Activated CD4-positive, alpha-beta memory T cell treated with anti-CD3 and anti-CD28 coated beads for 36 hours (primary cell): ENCODE results near the gene SLC51B. TPM values are rescaled to one million over a fixed set of nuclear protein-coding genes. Genes with fewer than 3 reads are reported as not detected.

Experiments
- CTCF ChIA-PET: fragments of 350-600 bp; sonication (Branson Sonifier 250); formaldehyde crosslinking; loops from one replicate; lab custom pipeline; 2021; ENCODE audit warnings: antibody characterized with exemption, inconsistent platforms; lab: Charles Lee
- POLR2A ChIA-PET: fragments of 350-600 bp; sonication (Branson Sonifier 250); formaldehyde crosslinking; loops from one replicate; lab custom pipeline; 2021; ENCODE audit warnings: antibody characterized with exemption; lab: Charles Lee
- DNase-seq: peaks from one replicate; pipeline ENCODE4 v3.0.0-alpha.2; 2020
- H3K27ac Mint-ChIP-seq: one replicate; pipeline ENCODE4 v1.8.0; 2021; ENCODE audit warnings: mixed read lengths
- H3K27me3 Mint-ChIP-seq: one replicate; pipeline ENCODE4 v1.8.0; 2021; ENCODE audit warnings: mixed read lengths
- H3K36me3 Mint-ChIP-seq: one replicate; pipeline ENCODE4 v1.8.0; 2021; ENCODE audit warnings: mixed read lengths
- H3K4me1 Mint-ChIP-seq: one replicate; pipeline ENCODE4 v1.8.0; 2021; ENCODE audit warnings: low read depth, mixed read lengths
- H3K4me3 Mint-ChIP-seq: one replicate; pipeline ENCODE4 v1.8.0; 2021; ENCODE audit warnings: mild to moderate bottlenecking, mixed read lengths
- H3K9me3 Mint-ChIP-seq: one replicate; pipeline ENCODE4 v1.8.0; 2021; ENCODE audit warnings: mixed read lengths
- intact Hi-C: fragments of 100-400 bp; cut with micrococcal nuclease; formaldehyde crosslinking; loops from one replicate; pipeline ENCODE4 v1.15.1; 2023
- total RNA-seq, 2 experiments: library from RNA; stranded (reverse); gene quantifications; one replicate each; pipeline ENCODE4 v1.2.3, GENCODE V29; 2021

SLC51B gene
- total RNA-seq, 2 experiments from 2014 or later: not detected

DNA sequence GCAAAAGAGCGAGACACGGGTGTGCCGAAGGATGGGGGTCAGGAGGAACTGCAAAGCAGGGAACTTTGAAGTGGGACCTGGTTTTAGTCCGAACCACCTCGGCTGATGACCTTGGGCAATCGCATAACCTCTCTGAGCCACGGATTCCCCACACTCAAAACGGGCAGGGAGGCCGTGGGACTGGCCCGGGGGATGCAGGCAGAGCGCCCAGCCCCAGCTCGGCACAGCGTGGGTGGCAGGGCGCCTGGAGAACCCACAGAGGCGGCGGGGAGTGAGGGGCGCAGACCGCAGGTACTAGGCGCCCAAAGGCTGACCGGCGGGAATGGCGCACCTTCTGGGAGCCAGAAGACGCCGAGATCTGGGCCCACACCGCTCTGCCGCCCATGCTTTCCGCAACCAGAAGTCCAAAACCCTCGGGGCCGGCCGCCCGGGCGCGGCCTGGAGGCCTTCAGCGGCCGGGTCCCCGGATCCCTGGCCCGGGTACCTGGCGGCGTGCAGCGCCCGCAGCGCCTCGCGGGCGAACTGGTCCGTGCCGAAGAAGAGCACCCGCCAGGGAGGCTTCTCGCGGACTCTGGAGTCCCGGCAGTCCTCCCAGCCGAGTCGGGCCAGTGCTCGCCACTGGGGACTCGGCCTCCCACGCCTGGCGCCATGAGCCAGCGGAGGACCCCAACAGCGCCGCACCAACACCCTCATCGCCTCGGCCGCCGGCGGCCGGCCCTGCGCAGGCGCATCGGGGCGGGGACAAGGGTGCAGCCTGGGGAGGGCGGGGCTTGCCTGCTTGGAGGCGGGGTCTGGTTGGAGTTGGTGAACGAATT lies 16.1 kb upstream of the SLC51B start, which contains the start of gene MTFMT:
Gene MTFMT (minus strand): TSS at position 719 of the 815 bp plus-strand sequence. CDS start 26 bp downstream, at position 693.
- POLR2A ChIA-PET: no interaction called here

DNA sequence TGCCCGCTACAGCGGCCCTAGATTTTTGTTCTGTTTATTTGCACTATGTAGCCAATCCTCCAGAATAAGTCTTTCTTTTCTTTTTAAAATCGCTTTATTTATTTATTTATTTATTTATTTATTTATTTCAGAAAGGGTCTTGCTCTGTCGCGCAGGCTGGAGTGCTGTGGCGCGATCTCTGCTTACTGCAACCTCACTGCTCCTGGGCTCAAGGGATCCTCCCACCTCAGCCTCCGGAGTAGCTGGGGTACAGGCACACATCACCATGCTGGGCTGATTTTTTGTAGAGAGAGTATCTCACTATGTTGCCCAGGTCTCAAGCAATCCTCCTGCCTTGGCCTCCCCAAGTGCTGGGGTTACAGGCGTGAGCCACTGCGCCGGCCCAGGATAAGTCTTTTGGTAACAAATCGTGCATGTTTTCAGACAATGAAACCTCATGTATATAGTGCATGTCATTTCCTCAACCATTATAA lies 15.4 kb upstream of the SLC51B start:
- POLR2A ChIA-PET: no interaction called here
- CTCF ChIA-PET: no interaction called here
- no peak overlapping the region for H3K27ac Mint-ChIP-seq

More for the DNA sequence above, 16.1 kb upstream of the SLC51B start, which contains the start of gene MTFMT:
- H3K27ac Mint-ChIP-seq: peak within 1 kb of the TSS; percentile 38
- intact Hi-C loops: loop anchor here (1.0 kb wide), 1 partner anchor 40 kb away; the partner anchor contains the start of gene SPG21
- peaks cover 6% of the 10 kb centered on the region for H3K27me3 Mint-ChIP-seq
- H3K4me3 Mint-ChIP-seq: peak within 1 kb of the TSS; percentile 83
- H3K4me1 Mint-ChIP-seq: peaks cover 21% of the 10 kb centered on the region
- H3K36me3 Mint-ChIP-seq: peaks cover 10% of the 10 kb centered on the region
- peak; percentile 94 for DNase-seq
- H3K9me3 Mint-ChIP-seq: no peaks in the 10 kb centered on the region
- CTCF ChIA-PET: no interaction called here

DNA sequence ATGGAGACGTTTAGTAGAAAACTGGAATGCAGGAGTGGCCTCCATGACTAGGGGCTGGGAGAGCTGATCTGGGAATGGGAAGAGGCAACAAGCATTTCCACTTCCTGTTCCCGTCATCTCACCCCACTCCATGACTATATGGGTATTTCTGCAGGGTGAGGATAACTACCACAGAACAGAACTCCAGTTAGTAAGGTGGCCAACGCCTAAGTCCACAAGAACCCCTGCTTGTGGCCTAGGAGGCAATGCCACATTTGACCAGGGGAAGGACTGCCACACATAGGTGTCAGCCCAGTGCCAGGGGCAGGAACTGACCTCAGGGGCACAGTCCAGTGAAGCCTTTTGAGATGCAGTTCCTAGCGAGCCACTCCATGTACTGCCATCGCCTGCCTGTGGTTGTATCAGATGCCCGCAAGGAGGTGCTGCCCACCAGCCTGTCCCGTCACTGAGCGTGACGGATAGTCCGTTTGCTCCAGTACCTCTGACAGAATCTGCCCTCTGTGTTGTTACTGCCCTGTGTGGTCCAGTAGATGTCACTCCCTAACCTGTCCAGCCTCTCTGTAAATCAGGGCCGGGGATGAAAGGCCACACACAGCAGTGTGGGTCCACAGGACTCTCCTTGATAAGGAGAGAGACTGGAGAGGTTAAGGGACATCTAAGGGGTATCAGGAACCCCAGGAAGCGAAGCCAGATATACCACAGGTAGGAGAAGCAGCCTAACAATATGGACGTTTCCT lies 12.2 kb upstream of the SLC51B start:
- POLR2A ChIA-PET: no interaction called here
- Mint-ChIP-seq H3K36me3 (no peaks in the 10 kb centered on the region), H3K27ac (no peak overlapping the region), H3K9me3 (no peaks in the 10 kb centered on the region), H3K4me1 (peaks cover 13% of the 10 kb centered on the region), H3K27me3 (peaks cover 6% of the 10 kb centered on the region), H3K4me3 (no peak overlapping the region)
- intact Hi-C loops: loop anchor here (1.0 to 10.0 kb wide), 5 partner anchors 45 to 301 kb away; partner anchors contain the start of genes CLPX, RNU5A-1 and RNU5B-1
- DNase-seq: peak; percentile 61
- CTCF ChIA-PET: interaction anchor here (0.6 to 3.1 kb wide), 19 partner anchors 10 to 352 kb away, joined by 3 to 35 read pairs (median 5); partner anchors contain the start of genes KBTBD13 and PARP16

More for the DNA sequence above, 15.4 kb upstream of the SLC51B start:
- DNase-seq: no peak
- H3K36me3 Mint-ChIP-seq: peaks cover 7% of the 10 kb centered on the region
- H3K4me1 Mint-ChIP-seq: peaks cover 21% of the 10 kb centered on the region
- peak overlapping the region; percentile 66 for H3K4me3 Mint-ChIP-seq
- H3K9me3 Mint-ChIP-seq: no peaks in the 10 kb centered on the region
- intact Hi-C loops: loop anchor here (1.0 to 10.0 kb wide), 3 partner anchors 40 to 297 kb away; partner anchors contain the start of genes CLPX and SPG21
- H3K27me3 Mint-ChIP-seq: peaks cover 6% of the 10 kb centered on the region

DNA sequence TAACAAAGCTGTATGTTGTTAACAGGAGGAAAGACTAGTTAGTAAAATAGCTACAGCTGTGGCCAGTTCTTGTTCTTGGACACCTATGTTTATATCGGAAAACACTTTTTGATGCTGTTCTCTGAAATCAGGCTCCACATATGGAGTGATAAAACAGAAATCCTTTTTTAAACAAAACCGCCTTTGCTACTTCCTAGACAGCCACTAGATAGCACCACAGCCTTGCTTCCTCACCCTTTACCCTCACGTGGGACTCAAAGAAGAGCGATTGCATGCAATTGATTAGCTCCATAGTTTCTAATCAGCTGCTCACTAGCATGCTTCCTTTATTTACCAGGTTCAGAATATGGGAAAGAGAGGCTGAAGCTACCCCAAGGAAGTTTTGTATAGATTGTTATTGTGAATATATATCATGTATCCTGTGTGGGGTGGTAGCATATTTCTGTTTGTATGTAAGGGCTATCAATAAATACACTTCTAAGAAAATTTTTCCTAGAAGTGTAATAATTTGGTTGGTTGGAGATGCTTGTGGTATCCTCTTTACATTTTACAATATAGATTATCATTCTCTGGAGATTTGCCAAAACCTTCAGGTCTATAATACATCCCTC lies 11.4 kb upstream of the SLC51B start:
- H3K27ac Mint-ChIP-seq: no peak overlapping the region
- ChIA-PET CTCF (interaction anchor here (0.5 to 3.1 kb wide), 29 partner anchors 9 to 663 kb away, joined by 3 to 35 read pairs (median 5); partner anchors contain the start of genes KBTBD13, PARP16 and RNU5B-1), POLR2A (no interaction called here)
- no peaks in the 10 kb centered on the region for H3K9me3 Mint-ChIP-seq
- intact Hi-C loops: loop anchor here (1.0 to 10.0 kb wide), 5 partner anchors 45 to 301 kb away; partner anchors contain the start of genes CLPX, RNU5A-1 and RNU5B-1
- H3K4me1 Mint-ChIP-seq: peaks cover 7% of the 10 kb centered on the region
- peak; percentile 48 for DNase-seq
- peaks cover 7% of the 10 kb centered on the region for H3K27me3 Mint-ChIP-seq
- H3K36me3 Mint-ChIP-seq: no peaks in the 10 kb centered on the region
- H3K4me3 Mint-ChIP-seq: no peak overlapping the region

DNA sequence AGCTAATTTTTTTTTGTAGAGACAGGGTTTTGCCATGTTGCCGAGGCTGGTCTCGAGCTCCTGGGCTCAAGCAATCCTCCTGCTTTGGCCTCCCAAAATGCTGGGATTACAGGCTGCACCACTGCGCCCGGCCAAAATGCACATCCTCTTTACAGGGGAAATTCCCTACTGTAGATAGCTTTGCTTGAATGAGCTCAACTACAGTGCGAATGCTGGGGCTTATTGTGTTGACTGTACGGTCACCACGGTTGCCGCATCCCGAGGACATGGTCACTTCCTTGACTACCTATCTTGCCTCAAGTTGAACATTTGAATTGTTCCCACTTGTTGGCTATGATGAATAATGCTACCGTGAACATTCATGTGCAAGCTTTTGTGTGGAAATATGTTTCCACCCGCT lies 10.5 kb upstream of the SLC51B start:
- intact Hi-C loops: loop anchor here (5.0 to 10.0 kb wide), 2 partner anchors 150 to 302 kb away; partner anchors contain the start of gene CLPX
- H3K4me1 Mint-ChIP-seq: peaks cover 7% of the 10 kb centered on the region
- no peaks in the 10 kb centered on the region for H3K9me3 Mint-ChIP-seq
- H3K4me3 Mint-ChIP-seq: no peak overlapping the region
- POLR2A ChIA-PET: interaction anchor here (1.0 kb wide), 1 partner anchor 14 kb away, joined by 4 read pairs; no protein-coding TSS in a partner anchor
- peaks cover 7% of the 10 kb centered on the region for H3K27me3 Mint-ChIP-seq
- no peak for DNase-seq
- no peaks in the 10 kb centered on the region for H3K36me3 Mint-ChIP-seq
- no peak overlapping the region for H3K27ac Mint-ChIP-seq
- CTCF ChIA-PET: interaction anchor here (0.7 to 3.1 kb wide), 12 partner anchors 10 to 350 kb away, joined by 3 to 35 read pairs (median 6); partner anchors contain the start of genes KBTBD13 and PARP16

DNA sequence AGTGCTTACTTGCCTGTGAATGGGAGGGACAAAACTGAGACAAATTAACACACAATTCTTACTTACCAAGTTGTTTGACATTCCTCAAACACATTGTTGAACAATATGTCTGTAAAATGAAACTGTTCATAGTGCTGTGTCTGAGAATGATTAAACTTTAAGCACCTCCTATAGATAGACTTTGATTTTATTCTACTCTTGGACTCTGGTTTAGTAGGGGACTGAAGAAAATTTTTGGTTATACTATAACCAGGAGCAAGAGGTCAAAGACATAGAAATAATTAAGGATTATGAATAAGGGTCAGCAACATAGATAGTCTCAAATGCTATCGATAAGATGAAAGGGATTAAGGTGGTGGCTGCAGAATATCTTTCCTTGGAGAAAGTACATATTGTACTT lies 7.9 kb upstream of the SLC51B start:
- no peak overlapping the region for H3K4me3 Mint-ChIP-seq
- peaks cover 7% of the 10 kb centered on the region for H3K4me1 Mint-ChIP-seq
- intact Hi-C loops: loop anchor here (10.0 kb wide), 1 partner anchor 147 kb away; the partner anchor contains the start of gene CLPX
- H3K9me3 Mint-ChIP-seq: no peaks in the 10 kb centered on the region
- H3K27me3 Mint-ChIP-seq: peaks cover 3% of the 10 kb centered on the region
- H3K27ac Mint-ChIP-seq: no peak overlapping the region
- ChIA-PET POLR2A (no interaction called here), CTCF (no interaction called here)
- DNase-seq: no peak
- no peaks in the 10 kb centered on the region for H3K36me3 Mint-ChIP-seq

DNA sequence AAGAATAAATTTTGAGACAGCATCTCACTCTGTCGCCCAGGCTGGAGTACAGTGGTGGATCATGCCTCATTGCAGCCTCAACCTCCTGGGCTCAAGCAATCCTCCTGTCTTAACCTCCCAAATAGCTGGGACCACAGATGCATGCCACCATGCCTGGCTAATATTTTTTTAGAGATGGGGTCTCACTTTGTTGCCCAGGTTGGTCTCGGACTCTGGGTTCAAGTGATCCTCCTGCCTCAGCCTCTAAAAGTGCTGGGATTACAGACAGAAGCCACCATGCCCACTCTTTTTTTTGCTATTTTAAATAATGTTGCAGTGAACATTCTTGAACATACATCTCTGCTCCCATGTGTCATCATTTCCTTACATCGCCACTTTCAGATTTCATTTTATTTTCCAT lies 6.8 kb upstream of the SLC51B start:
- Mint-ChIP-seq H3K4me3 (no peak overlapping the region), H3K9me3 (no peaks in the 10 kb centered on the region), H3K27ac (no peak overlapping the region), H3K27me3 (peaks cover 1% of the 10 kb centered on the region), H3K36me3 (no peaks in the 10 kb centered on the region), H3K4me1 (peaks cover 4% of the 10 kb centered on the region)
- POLR2A ChIA-PET: no interaction called here
- no peak for DNase-seq
- CTCF ChIA-PET: interaction anchor here (1.2 kb wide), 1 partner anchor 63 kb away, joined by 4 read pairs; no protein-coding TSS in a partner anchor
- intact Hi-C loops: loop anchor here (10.0 kb wide), 1 partner anchor 146 kb away; the partner anchor contains the start of gene CLPX

DNA sequence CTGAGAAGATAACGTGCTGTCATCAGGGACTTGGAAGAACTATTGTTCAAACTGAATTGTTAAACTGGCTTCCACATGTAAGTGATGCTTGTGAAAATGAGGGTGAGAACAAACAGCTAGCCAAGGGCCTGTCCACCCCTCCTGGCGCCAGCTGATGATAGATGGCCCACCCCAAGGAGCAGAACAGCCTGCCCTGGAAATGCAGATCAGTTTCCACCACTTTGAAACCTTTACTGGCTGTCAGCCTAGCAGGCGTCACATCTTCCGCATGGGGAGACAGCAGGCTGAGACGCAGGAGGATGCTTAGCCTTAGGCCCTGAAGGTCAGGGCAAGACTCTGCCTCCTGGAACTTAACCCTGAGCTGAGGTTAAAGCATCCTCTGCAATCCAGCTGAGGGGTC lies 6.4 kb upstream of the SLC51B start:
- CTCF ChIA-PET: interaction anchor here (1.2 kb wide), 1 partner anchor 63 kb away, joined by 4 read pairs; no protein-coding TSS in a partner anchor
- Mint-ChIP-seq H3K27ac (no peak overlapping the region), H3K4me3 (no peak overlapping the region), H3K36me3 (no peaks in the 10 kb centered on the region), H3K4me1 (peaks cover under 1% of the 10 kb centered on the region), H3K9me3 (no peaks in the 10 kb centered on the region), H3K27me3 (peaks cover 1% of the 10 kb centered on the region)
- DNase-seq: no peak
- POLR2A ChIA-PET: no interaction called here
- intact Hi-C loops: loop anchor here (10.0 kb wide), 1 partner anchor 146 kb away; the partner anchor contains the start of gene CLPX

DNA sequence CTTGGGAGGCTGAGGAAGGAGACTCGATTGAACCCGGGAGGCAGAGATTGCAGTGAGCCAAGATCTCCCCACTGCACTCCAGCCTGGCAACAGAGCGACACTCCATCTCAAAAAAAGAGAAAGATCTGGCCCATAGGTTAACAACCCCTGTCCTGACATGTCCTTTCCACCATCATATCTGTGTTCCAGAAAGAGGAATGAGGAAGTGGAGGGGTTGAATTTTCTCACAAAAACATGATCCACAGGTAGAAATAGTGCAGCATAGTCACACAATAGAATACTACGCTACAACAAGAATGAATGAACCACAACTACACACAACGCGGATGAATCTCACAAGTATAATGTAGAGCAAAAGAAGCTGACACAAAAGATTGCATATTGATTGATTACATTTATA lies 4.7 kb upstream of the SLC51B start:
- Mint-ChIP-seq H3K9me3 (no peaks in the 10 kb centered on the region), H3K27me3 (peaks cover 1% of the 10 kb centered on the region), H3K27ac (no peak overlapping the region), H3K4me3 (no peak overlapping the region), H3K36me3 (no peaks in the 10 kb centered on the region), H3K4me1 (peaks cover 4% of the 10 kb centered on the region)
- intact Hi-C loops: no loop called here
- no peak for DNase-seq
- ChIA-PET CTCF (no interaction called here), POLR2A (no interaction called here)

DNA sequence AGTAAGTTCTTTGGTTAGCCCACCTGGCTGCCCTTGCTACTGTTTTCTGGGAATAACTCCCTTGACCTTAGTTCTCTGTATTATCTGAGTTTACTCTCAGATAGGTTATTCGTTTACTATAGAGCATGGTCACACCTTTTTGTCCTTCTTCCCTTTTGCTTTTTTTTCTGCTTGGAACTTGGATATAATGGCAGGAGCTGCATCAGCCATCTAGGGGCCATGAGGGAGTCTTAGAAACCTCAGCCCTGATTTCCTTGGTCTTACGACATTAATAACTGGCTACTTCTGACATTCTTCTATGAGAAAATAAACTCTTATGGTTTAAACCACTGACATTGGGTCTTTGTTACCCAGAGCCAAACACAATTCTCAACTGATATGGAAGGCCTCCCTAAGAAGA lies 3.4 kb upstream of the SLC51B start:
- no peaks in the 10 kb centered on the region for H3K9me3 Mint-ChIP-seq
- POLR2A ChIA-PET: no interaction called here
- H3K27ac Mint-ChIP-seq: no peak overlapping the region

More for the DNA sequence above, 3.4 kb upstream of the SLC51B start:
- CTCF ChIA-PET: interaction anchor here (0.6 to 3.2 kb wide), 3 partner anchors 8 to 32 kb away, joined by 4 to 16 read pairs (median 10); no protein-coding TSS in a partner anchor
- Mint-ChIP-seq H3K27me3 (peaks cover 1% of the 10 kb centered on the region), H3K4me3 (no peak overlapping the region), H3K36me3 (no peaks in the 10 kb centered on the region), H3K4me1 (peaks cover 4% of the 10 kb centered on the region)
- DNase-seq: no peak
- intact Hi-C loops: no loop called here
